Activated effector memory CD4-positive, alpha-beta T cell treated with anti-CD3 and anti-CD28 coated beads, Interleukin-2, amount 50 U/mL, for 16 hours (primary cell): ENCODE data around the gene FAN1.

Source experiments
- DNase-seq: peaks from one replicate; pipeline ENCODE4 v3.0.0-alpha.2; 2020

FAN1 gene

DNA sequence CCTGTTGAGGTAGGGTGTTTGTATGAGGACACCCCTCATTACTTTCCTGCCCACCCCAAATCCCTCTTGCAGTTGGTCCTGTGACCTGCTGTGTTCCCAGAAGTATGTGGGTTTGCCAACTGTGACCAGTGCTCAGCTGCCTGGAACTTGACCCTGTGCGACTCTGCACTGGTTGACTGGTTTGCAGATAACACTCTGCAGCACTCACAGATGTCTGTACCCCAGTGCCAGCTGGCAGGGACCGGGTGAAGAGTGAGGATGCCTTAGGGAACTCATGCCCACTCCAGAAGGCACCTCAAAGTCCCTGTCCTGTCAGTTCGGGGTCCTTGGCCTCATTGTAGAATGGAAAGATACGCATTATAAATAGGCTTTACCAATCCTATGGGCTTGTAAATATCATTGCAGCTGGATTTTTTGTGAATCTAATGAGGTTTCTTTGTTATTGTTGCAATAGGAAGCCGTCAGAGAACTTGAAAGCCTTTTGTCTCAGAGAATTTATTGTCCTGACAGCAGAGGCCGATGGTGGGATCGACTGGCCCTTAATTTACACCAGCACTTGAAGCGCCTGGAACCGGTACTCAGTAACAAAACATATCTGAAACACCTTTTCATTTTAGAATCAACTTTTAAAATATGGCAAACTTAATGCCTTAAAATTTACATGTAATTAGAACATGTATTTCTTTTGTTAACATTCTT, 18.2 kb downstream of the FAN1 start:
- no peak for DNase-seq

DNA sequence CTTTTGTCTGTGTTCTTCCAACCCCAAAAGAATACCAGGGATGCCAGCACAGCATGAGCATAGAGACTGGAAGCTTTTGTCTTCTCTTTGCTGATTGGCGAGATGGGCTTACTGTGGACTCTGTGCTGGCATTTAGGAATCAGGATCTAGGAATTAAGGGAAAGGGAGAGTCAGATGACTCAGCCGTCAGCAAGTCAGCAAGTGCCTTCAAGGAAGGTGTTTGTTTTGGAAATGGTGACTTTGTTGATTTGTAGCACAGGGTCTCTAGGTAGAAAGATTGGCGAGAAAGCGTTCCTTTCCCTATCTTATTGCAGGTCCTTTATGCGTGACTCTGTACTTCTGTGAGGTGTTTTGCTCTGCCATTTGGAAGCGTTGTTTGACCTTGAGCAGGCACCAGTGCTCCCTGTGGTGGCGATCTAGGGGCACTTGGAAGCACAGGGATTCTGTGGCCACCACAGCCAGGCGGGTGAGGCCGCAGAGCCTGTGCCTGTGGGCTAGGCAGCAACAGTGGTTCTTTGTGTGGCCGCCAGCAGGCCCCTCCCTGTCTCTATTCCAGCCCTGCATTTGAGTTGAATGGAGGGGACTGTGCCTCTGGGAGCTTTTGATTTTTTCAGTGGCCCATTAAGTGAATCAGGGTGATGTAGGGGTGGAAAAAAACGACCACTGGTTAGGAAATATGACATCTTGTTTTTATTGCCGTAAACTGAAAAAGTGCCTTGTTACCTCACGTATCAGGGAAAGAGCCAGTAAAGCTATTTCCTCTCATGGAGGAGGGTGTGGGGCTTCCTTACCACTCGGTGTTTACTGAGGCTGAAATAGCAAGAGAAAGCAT, 19.0 kb downstream of the FAN1 start:
- DNase-seq = no peak

DNA sequence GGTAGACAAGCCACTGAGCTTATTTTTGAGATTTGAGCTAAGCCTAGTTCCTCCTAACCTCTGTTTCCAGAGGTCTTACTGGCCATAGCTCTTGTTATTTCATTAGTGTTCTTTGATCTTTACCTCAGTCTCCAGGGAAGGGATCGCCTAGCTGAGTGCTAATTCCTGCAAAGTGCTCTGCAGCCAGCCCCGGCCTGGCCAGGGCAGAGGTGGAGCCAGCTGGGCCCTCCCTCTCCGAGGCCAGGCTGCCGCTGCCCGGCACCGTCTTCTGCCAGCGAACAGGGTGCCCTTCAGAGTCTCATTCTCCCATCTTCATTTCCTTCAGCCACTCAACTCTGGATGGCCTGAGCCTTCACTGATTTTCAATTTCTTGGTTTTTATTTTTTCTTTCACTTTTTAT, 19.7 kb downstream of the FAN1 start:
- DNase-seq = no peak

DNA sequence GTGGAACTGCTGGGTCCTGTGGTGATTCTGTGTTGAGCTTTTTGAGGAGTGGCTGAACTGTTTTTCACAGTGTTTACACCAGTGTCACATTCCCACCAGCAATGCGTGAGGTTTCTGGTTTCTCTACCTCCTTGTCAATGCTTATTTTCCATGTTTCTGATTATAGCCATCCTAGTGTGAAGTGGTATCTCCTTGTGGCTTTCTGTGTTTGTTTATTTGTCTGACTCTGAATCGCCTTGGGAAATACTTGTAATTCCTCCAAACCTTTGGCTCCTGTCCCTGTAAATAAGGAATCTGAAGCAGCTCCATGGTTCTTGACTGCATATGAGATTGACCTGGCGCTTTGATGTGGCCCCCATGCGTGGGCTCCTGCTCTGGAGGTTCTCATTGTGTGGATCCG, 20.6 kb downstream of the FAN1 start:
- no peak for DNase-seq

DNA sequence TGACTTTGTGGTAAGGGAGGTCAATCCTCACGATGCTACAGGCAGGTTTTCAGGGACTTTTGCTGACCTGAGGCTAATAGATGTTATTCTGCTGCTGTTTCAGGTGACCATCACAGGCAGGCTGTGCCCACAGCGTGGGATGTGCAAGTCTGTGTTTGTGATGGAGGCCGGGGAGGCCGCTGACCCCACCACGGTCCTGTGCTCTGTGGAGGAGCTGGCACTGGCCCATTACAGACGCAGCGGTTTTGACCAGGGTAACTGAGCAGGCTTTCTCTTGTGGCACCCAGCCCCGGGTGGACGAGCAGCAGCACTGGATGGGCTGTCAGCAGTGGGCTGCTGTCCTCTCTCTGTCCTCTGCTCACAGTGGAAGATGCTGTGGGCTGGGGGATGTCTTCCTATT, 22.0 kb downstream of the FAN1 start:
- DNase-seq = no peak

DNA sequence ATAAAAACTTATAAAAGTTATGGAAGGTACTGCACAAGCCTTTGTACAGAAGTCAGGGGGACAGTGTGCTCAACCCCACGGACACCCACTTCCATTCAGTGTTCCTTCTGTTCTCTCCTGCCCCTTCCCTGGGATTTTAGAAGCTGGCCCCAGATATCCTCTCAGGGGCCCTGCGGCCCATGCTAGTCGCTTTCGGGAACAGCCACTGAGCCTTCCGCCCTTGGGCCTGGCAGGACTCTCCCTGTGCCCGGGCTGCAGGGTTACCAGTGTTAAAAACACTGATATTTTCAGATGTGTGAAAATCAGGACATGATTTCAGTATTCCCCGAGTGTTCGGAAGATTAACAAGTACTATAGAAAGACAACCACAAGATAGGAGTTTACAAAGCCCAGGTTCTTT, 22.4 kb downstream of the FAN1 start:
- no peak for DNase-seq

DNA sequence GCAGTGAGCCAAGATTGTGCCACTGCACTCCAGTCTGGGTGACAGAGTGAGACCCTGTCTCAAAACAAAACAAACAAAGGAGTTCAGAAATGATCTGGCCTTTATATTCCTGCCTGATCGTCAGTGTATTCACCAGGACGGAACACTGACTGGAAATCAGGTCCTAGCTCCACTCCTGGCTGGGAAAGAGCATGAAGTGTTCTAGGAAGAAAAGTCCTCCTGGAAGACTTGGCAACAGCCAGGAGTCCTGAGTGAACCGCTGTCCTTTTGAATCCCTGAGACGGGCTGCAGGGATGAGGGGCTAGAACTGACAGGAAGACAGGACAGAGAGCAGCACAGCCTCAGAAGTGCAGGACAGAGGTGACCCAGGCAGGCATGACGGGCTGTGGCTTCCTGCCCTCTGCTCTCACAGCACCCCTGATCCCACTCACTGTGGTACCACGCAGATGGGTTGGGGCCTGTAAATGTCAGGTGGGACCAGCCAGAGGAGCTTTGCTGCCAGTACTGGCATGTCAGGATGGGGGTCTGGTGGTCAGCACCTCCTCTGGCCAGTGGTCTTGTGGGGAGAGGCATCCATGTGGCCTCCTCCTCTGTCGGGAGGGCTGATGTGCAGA, 23.5 kb downstream of the FAN1 start:
- no peak for DNase-seq

DNA sequence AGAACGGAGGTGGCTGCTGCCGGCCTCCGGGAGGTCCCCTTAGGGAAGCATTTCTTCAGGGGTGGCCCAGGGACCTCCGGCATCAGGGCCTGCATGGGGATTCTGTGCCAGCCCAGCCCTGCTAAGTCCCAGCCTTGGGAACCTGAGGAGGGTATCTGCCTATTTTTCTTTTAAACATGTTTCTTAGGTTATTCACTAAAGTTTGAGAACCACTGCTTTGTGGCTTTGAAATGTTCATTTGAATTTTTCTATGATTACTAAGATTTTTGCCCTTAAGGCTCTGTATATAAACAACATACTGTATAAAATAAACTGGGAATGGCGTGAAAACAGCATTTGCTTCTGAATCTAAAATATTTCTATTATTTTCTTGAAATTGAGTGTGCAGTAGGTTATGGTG, 24.4 kb downstream of the FAN1 start:
- DNase-seq = no peak

DNA sequence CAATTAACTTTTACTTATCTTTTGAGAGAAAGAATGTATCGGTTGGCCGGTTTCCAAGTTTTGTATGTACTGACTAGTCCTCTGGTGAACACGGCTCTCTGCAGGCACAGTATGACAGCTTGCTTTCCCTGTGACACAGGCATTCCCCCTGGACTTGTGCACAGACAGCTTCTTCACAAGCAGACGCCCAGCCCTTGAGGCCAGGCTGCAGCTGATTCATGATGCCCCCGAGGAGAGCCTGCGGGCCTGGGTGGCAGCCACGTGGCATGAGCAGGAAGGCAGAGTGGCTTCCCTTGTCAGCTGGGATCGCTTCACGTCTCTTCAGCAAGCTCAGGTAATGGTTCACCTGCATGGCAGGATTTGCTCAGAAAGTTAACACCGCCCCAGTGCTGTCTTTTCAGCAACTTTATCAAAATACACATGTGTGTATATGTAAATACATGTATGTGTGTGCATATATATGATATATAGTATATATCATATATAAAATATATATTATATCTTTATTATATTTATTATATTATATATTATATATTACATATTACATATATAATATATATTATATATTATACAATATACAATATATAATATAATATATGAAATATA, 25.5 kb downstream of the FAN1 start:
- DNase-seq = no peak

DNA sequence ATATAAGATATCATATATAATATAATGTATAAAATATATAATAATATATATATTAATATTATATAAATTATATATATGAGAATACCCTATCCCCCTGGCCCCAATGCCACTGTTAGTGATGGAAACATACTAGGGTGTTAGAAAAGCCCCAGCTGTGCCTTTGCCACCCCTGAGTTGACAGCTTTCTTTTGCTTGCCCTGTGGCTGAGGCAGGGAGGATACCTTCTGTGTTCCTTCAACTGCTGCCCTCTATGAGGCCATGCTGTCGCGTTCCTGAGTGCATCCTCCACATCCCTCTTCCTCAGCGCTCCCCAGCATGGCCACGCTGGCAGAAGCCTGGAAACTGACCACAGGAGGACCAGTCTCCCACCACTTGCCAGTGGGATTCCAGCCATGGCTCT, 26.3 kb downstream of the FAN1 start:
- no peak for DNase-seq

DNA sequence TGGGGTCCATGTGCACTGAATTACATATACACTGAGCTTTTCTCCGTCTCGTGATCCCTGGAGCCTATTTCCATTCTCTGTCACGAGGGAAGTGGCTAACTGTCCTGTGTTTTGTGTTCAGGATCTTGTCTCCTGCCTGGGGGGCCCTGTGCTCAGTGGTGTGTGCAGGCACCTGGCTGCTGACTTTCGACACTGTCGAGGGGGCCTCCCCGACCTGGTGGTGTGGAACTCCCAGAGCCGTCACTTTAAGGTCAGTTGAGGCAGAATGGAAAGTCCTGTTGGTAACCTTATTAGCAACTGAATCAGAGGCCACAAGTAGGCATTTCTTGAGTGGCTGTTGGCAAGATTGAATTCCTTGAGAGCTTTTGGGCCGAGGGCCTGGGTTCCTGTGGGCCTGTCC, 26.7 kb downstream of the FAN1 start:
- DNase-seq = no peak

DNA sequence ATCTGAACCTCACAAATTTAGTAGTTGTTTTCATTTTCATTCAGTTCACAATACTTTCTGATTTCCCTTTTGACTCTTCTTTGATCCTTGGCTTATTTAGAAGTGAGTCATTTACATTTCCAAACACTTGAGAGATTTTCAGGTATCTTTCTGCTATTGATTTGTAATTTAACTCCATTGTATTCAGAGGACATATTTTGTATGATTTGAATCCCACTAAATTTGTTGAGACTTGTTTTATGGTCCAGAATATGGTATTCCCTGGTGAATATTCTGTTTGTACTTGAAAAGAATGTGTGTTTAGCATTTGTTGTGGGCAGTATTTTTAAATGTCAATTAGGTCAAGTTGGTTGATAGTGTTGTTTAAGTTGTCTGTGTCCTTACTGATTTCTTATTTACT, 29.6 kb downstream of the FAN1 start:
- no peak for DNase-seq

DNA sequence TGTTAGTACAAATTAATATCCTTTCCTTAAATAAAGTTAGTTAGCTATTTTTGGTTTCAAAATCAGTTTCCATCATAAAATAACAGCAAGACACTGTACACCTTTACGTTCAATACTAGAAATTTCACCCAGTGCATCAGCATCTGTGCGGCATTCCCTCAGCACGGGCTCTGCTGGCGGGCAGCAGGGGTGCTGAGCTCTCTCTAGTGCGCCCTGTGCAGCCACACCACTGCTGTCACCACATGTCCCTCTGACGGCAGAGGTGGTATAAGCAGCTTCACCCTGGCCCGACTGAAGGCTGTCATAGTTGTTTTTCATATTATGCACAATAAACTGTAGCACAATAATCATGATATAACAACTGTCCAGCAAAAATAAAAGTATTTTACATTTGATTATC, 35.4 kb downstream of the FAN1 start:
- DNase-seq = no peak

DNA sequence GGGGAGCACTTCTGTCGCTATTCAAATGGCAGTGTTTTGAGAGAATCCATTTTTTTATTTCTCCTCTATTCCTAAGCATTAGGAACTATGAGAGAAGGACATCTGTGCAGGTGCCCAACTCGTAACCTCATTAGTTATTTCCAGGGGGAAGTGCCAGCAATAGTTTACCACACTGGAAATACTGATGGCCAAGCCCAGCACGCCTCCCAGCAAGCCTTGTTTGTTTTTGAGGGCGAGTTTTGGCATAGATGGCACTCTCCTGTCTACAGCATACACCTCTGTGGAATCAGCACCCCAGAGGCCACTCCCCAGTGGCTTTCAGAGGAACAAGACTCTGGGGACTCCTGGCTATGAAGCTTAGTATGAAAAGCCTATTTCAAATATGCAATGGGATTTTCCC, 36.6 kb downstream of the FAN1 start:
- DNase-seq = no peak

DNA sequence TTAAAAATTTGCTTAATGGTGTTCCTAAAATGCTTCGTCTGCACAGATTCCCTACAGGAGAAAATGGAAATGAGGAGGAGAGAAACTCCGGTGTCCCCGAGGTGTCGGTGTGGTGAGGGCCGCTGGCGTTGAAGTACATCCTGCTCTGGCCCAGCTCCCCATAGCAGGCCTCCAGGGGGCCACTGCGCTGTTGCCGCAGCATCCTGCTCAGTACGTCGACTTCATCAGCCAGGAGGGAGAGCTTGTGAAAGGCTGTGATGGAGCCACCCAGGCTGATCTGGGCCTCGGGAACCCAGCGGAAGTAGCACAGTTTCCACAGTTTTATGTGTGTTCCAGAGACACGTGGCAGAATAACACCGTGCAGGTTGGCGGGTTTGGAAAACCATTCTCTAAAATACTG, 37.8 kb downstream of the FAN1 start:
- no peak for DNase-seq

DNA sequence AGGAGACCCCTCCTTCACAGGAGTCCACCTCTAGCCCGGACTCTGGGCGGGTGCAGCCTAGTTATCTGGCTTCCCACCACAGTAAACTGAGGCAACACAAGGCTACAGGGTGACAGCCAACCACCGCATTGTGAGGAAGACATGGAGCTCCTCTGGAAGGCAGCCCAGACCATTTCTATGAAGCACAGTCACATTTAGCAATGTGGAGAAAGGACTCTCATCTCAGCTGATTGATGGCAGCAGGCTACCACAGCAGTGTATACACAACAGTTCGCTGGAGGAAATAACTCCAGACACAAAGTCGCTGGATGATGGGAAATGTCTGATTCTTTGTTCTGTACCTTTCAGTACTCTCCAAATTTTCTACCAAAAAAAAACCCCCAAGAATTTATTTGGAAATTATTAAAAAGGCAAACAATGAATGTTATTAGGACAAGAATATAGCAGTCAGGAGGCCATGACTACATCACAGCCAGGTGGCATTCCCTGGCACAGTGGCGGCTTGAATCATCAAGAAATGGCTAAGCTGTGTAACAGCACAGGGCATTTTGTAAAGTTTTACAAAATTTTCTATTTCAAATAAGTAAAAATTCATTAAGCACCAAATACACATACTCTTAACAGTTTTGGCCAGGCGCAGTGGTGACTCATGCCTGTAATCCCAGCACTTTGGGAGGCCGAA, 40.1 kb downstream of the FAN1 start:
- no peak for DNase-seq

DNA sequence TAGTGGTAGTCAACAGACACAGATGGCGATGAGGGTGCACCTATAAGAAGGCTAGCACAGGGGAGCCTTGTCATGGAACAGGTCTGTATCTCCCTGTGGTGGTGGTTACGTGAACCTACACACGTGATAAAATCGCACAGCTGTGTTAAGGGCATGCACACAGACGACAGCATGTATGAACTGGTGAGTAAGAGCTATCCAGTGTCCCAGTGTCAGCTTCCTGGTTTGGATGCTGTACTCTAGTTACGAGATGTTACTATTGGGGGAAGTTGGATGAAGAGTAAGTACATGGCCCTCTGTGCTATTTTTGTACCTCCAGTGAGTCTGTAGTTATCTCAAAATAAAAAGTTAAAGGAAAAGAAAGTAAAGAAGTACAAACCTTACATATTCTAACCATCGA, 49.5 kb downstream of the FAN1 start:
- no peak for DNase-seq

DNA sequence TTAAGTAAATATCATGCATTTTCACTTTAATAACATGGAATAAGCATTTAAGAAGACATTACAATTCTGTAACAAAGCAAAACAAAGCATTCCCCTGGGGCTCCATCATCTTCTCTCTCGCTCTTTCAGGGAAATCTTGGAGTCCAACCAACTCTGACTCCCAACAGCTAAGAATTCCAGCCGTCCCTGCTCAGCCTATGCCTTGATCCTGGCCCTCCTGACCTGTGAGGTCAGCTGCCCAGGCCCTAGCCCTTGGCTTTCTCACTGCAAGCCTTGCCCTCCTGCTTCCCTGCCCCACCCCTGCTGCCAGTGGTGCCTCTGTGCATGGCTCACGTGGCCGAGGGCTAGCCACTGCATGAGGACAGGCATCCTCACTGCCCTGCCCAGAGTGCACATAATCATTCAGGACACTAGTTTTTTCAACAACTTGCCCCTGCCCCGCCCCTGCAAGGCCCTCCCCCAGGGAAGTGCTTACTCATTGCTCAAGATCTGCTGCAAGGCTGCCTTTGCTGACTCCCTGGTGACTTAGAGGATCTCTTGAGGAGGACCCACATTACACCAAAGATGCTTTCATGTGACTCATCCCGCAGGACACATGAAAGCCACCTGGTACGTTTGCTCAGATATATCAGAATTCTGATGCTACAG, 50.1 kb downstream of the FAN1 start:
- no peak for DNase-seq

DNA sequence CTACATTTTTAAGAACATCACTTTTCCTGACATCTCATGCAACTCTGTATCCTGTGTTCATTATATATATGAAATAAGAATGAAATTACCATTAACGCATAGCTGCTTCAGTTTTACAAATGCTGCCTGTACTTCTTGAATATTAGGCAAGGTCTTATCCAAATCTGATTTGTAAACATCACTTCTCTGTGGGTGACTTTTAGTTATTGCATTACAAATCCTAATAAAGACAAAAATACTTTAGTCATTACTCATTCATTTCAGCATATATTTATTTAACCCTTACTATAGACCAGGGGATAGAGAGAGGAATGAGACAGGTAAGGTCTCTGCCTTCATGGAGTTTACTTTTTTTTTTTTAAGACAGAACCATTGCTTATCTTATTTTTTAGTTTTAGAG, 51.0 kb downstream of the FAN1 start:
- DNase-seq = no peak

DNA sequence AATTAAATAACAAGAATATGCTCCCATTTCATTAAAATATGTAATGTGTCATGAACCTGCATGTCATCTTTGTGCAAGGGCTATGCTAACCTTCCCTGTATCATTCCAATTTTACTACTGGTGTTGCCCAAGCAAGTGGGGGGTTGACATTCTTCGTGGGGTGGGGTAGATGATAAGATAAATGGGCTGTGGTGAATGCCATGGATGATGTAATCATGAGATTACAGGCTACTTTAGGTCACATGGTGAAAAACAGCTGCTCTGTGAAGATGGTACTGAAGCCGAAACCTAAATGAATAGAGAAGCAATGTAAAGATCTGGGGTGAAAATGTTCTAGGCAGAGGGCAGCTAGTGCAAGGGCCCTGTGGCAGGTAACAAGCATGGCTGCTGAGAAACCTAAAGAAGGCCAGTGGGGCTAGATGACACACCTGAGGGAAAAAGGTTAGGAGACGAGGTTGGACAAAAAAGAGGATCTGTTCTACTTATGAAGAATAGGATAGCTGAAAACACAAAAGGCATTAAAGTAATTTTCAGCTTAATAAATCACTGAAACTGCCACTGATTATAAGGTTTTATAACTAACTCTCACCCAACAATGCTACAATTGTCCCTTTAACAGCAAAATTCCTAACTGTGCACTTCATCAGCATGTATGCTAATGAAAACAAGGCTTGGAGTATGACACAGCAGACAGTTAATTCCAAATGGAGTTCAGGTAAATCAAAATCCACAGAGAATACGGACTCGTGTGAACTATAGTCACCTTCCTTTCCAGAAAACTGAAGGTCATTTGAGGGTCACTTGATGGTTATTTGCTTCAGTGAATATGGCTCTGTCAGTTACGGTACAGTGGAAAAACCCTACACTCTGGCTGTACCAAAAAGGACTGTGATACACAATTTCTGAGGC, 52.8 kb downstream of the FAN1 start:
- no peak for DNase-seq

DNA sequence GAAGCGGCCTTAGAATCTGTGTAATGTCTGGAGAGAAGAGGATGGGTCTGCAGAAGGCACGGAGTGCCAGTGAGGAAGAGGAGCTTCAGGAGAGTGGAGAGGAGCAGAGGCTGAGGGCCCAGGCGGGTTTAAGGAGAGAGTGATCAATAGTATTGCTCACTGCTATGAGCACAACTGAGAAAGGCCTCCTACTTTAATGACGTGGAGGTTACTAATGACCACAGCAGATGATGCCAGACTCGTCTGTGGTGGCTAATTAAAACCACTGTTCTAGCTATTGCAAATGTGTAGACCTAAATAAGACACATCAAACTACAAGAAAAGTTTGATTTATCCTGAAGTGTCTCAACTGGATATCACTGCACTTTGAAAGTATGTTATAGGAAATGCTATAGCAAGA, 54.5 kb downstream of the FAN1 start:
- DNase-seq = no peak

DNA sequence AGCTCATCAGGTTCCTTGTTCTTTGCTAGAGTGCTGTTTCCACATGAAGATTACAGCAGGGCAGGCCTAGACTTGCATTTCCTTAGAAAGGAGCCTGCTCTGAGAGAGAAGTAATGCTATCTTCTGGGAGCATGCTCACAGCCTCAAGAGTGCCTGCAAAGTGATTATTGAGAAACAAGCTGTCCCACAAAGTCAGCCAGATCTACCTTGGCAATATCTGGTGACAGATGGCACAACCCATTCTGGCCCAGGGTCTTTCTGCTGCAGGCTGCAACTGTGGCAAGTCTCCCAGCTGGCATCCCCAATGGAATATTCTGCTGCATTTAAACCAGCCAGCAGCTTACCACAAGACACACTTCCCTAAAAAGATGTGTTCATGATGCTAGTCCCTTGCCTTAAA, 58.4 kb downstream of the FAN1 start:
- no peak for DNase-seq
